G401.6 (cell line): Measurements from ENCODE around the gene EFCAB14.
"Not testable (repeated sequence)": the region's sequence is repeated elsewhere in the genome, so short reads cannot be mapped to it uniquely, and the experiment has no call there.

Experiments used
- FAIRE-seq: peaks from 2 replicates; lab custom pipeline; 2012; peaks lifted over from hg19 to GRCh38; lab: Jason Lieb, UNC

The EFCAB14 gene

GRCh38 chr1:46684670-46685069 lies 34.2 kb downstream of the EFCAB14 start:
- FAIRE-seq = no peak

- no peak for FAIRE-seq
Measured at GRCh38 chr1:46682064-46682463, 36.9 kb downstream of the EFCAB14 start.

- FAIRE-seq = no peak
Measured at GRCh38 chr1:46681333-46682034, 37.4 kb downstream of the EFCAB14 start.

- no peak for FAIRE-seq
Measured at GRCh38 chr1:46679789-46680573, 38.9 kb downstream of the EFCAB14 start.

GRCh38 chr1:46677339-46677738 lies 41.6 kb downstream of the EFCAB14 start:
- FAIRE-seq = no peak

- no peak for FAIRE-seq
Measured at GRCh38 chr1:46676531-46676930, 42.4 kb downstream of the EFCAB14 start.

GRCh38 chr1:46675549-46676314 lies 43.2 kb downstream of the EFCAB14 start:
- no peak for FAIRE-seq

GRCh38 chr1:46673749-46674182 lies 45.1 kb downstream of the EFCAB14 start:
- FAIRE-seq = no peak

- FAIRE-seq = no peak
Measured at GRCh38 chr1:46672696-46673095, 46.2 kb downstream of the EFCAB14 start.

- FAIRE-seq = no peak
Measured at GRCh38 chr1:46671554-46671953, 47.4 kb downstream of the EFCAB14 start, which contains the start of gene TEX38. TSS of gene TEX38 (plus strand) at chr1:46671854. CDS start at chr1:46671935, 81 bp downstream.

- no peak for FAIRE-seq
Measured at GRCh38 chr1:46670134-46670533, 48.8 kb downstream of the EFCAB14 start.

- FAIRE-seq = no peak
Measured at GRCh38 chr1:46667782-46668760, 50.8 kb downstream of the EFCAB14 start, which contains the start of gene ATPAF1. TSS of gene ATPAF1 (minus strand) at chr1:46668364. CDS start at chr1:46668322, 42 bp downstream.

- no peak for FAIRE-seq
Measured at GRCh38 chr1:46665983-46666382, 52.9 kb downstream of the EFCAB14 start.

GRCh38 chr1:46662919-46663318 lies 56.0 kb downstream of the EFCAB14 start:
- FAIRE-seq = not testable (repeated sequence)

- not testable (repeated sequence) for FAIRE-seq
Measured at GRCh38 chr1:46660116-46660515, 58.8 kb downstream of the EFCAB14 start.

- FAIRE-seq = no peak
Measured at GRCh38 chr1:46659307-46659870, 59.5 kb downstream of the EFCAB14 start.

GRCh38 chr1:46657775-46658174 lies 61.1 kb downstream of the EFCAB14 start:
- no peak for FAIRE-seq

GRCh38 chr1:46656643-46657042 lies 62.3 kb downstream of the EFCAB14 start:
- no peak for FAIRE-seq

- no peak for FAIRE-seq
Measured at GRCh38 chr1:46655848-46656247, 63.1 kb downstream of the EFCAB14 start.

- FAIRE-seq = not testable (repeated sequence)
Measured at GRCh38 chr1:46654698-46655097, 64.2 kb downstream of the EFCAB14 start.

GRCh38 chr1:46654012-46654411 lies 64.9 kb downstream of the EFCAB14 start:
- FAIRE-seq = no peak
